Muscle of back (tissue), 10 donors: ENCODE data around the gene ARL10. TPM values are rescaled to one million over a fixed set of nuclear protein-coding genes. Genes with fewer than 3 reads are reported as not detected.

Experiments
- polyA plus RNA-seq, 10 donors: library from polyadenylated mRNA; unstranded; fragments of 120-200 nt; gene quantifications; one replicate each; pipeline ENCODE4 v1.2.1, GENCODE V29; 2013; ENCODE audit not compliant: insufficient read length in 10 of 10

ARL10 gene
- polyA plus RNA-seq, 10 donors, result 8.6 to 13.6 (median 10.9) TPM

Other genes starting within 250 kb of the ARL10 start
- gene SIMC1, start 127.1 kb upstream of the ARL10 start, polyA plus RNA-seq, result 10 to 100 TPM; 10.7 to 18.5 (median 14.4) TPM
- gene KIAA1191, start 3.7 kb upstream of the ARL10 start, polyA plus RNA-seq, result 10 to 100 TPM; 53.6 to 69.0 (median 58.6) TPM
- gene NOP16, start 23.1 kb downstream of the ARL10 start, polyA plus RNA-seq, result 10 to 100 TPM; 21.6 to 34.0 (median 28.2) TPM
- gene HIGD2A, start 23.3 kb downstream of the ARL10 start, polyA plus RNA-seq, result 100 to 1,000 TPM; 129 to 183 (median 157) TPM
- gene CLTB, start 51.1 kb downstream of the ARL10 start, polyA plus RNA-seq, result 10 to 100 TPM; 42.0 to 67.1 (median 50.2) TPM
- gene FAF2, start 82.9 kb downstream of the ARL10 start, polyA plus RNA-seq, result 10 to 100 TPM; 22.9 to 33.3 (median 27.4) TPM
- gene RNF44, start 171.9 kb downstream of the ARL10 start, polyA plus RNA-seq, result 10 to 100 TPM; 22.0 to 48.4 (median 27.0) TPM
- under 1 TPM in 8 of 10 donors, not detected in 2; 0.27 to 0.88 (median 0.49) TPM for gene CDHR2, start 183.9 kb downstream of the ARL10 start, polyA plus RNA-seq
- 1 to 10 TPM in 3 of 10 donors, under 1 TPM in 7; 0.38 to 4.1 (median 0.63) TPM for gene GPRIN1, start 244.7 kb downstream of the ARL10 start, polyA plus RNA-seq